Left renal cortex interstitium (tissue), 4 donors: ENCODE measurements around the gene SYT1. TPM values are rescaled to one million over a fixed set of nuclear protein-coding genes. Genes with fewer than 3 reads are reported as not detected.

Experiments used
- DNase-seq, 4 donors: peaks; one replicate each; pipeline ENCODE4 v3.0.0-alpha.2; 2013; ENCODE audit warnings: low read depth in 4 of 4, low spot score in 2 of 4, missing footprints in 1 of 4
- polyA plus RNA-seq, 4 donors: library from polyadenylated mRNA; unstranded; fragments of 120-200 nt; gene quantifications; one replicate each; pipeline ENCODE4 v1.2.1, GENCODE V29; 2013; ENCODE audit not compliant: insufficient read length in 4 of 4

Gene SYT1
- polyA plus RNA-seq, 4 donors = 17.5 to 27.4 (median 21.0) TPM

DNA sequence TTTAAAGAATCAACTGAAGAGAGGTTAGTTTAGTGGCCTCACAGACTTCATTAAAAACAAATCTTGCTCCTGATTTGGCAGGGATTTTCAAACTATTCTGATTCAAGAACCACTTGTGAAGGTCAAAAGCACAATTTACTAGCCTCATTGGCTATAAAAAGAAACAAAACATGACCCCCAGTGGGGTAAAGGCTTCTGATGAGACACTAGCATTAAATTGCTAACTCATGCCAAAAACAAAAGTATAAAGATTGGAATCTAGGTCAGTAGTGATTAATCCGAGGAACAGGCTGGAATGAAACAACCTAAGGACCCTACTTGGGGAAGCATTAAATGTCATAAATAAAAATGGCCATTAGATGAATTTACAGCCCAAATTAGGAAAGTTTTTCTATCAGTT lies 513.9 kb downstream of the SYT1 start:
- no peak for DNase-seq

DNA sequence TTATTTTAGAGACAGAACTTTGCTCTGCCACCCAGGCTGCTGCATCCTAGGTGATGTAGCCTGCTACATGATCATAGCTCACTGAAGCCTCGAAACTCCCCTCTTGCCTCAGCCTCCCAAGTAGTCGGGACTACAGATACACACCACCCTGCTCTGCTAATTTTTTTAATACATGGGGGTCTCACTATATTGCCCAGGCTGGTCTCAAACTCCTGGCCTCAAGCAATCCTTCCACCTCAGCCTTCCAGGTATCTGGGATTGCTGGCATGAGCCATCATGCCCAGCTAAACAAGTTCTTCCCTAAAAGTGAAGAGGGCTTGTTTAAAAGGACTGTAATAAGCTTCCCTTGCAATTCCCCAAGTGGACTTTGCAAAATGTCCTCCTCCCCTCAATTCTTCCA lies 515.8 kb downstream of the SYT1 start:
- no peak for DNase-seq

GRCh38 chr12:79381248-79382208 lies 517.0 kb downstream of the SYT1 start:
- DNase-seq = no peak

DNA sequence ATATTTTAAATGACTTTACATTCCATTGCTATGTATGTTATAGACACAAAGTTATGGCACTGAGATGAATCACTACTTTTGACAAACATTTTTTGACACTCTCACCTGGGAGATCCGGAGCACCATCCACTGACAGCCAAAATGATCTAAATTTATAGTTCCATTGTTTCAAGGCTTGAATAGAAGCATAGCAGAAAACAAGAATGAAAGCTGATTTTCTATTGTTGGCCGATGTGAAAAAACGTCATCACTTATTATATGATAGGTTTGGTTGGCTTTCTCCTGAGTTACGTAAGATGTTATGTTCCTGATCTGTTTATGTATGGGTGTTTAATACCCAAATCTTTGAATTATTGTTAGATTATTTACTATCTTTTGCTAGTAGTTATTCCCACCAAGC lies 520.0 kb downstream of the SYT1 start:
- DNase-seq = no peak

DNA sequence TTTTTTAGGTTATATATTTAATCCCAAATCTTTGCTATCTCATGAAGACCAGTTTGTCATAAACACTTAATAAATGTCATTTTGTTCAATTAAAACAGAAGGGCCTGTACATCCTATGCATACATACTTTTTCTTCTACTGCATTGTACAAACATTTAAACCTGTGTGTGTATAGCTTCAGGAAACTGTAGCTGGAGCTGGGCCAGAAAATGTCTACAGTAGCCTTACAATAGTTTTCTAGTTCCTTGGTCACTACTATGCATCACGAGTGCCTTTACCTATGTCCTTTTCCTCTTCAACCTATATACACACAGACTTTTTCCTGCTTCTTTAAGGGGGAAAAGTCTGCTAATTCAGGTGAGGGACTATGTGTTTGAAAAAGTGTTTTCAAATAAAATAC lies 523.4 kb downstream of the SYT1 start:
- DNase-seq = no peak

GRCh38 chr12:79393842-79394241 lies 529.3 kb downstream of the SYT1 start:
- DNase-seq = no peak

DNA sequence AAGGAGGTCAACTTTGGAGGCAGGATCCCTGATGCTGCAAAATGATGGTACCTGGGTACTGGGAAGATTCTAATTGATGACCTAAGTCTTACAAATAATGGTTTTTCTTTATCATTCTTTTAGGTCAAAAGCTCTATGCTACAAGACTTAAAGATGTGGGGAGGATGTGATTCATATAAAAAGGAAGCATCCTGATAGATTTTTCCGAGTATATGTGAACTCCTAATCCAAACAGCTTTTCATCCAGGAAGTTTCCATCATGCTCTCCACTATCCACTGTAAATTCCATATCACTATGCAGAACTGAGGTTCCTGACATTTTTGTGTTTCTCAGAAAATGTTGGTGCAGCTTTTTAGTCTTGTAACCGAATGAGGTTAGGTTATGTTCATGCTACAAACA lies 533.0 kb downstream of the SYT1 start:
- DNase-seq = no peak

- DNase-seq = no peak
Observed at GRCh38 chr12:79400481-79400880, 535.9 kb downstream of the SYT1 start.

GRCh38 chr12:79402606-79403005 lies 538.0 kb downstream of the SYT1 start:
- DNase-seq = no peak

DNA sequence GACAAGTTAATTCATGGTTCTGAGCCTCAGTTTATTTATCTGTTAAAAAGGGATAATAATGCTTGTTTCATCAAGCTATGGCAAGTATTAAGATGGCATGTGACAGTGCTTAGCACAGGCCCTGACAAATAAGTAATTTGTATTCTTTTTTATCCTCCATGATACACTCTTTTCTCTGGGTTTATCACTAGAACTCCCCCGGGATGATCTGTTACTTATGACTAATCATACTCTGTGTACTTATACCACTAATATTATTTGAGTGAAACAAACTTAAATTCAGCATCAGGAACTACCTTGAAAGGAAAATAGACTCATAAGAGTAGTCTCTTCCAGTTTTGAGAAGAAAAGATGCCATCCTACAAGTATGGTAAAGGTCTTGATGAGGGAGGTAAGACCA lies 542.4 kb downstream of the SYT1 start:
- DNase-seq = no peak

DNA sequence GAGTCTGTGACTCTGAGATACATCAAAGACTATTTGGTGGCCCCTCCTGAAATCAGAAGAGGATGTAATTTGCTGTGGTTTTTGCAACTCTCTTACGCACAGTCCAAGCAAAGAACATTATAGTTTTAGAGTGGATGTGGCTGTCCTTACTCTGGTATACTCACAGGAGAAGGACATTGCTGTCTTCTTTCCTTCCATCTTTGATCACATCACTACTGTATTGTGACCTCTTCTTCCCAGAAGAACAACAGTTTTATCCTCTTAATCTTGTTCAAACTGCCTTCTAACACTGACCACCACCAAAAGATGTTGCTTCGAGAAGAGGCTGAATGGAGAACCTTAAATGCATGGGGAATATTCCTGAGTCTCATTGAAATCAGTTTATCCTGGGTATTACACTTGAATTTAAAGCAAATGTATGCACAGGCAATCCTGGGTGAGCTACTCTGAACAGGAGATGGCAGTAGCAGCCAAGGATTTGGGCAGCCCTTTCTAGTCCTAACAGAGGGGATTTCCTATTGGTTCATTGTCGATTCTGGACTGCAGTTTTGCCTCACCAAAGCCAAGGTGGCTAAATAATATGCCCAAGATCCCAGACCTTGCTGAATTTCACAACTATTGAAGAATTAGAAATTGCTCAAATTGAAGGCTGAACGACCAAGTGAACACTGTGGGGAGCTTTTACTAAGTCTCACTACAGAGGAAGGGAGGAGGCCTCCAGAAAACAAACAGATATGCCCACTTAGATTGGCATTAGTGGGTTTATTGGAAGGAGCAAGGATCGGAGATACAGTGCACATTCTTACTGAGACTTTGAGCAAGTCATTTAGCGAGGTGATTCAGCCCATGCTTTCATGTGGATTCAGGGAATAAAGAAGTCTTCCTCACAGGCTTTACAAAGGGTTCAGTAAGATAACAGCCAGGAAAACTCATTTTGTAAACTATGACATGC lies 543.4 kb downstream of the SYT1 start:
- DNase-seq = peak in 2 of 4 donors; percentile 46 to 66

DNA sequence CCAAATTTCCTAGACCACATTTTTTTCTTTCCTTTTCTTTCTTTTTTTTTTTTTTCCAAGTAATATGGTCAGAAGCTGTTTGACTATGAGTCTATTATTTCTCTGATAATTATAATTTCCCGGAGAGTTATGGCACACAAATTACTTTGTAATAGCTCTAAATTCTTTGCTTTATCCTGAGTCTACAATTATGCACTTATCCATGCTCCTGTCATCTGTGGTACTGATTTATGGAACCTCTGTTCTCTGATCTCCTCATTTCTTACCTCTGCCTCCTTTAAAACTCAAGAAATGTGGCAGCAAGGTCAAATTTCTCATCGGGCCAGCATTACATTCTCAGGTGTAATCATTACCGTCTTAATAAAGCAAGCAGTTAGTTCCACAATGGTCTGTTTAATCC lies 544.1 kb downstream of the SYT1 start:
- no peak for DNase-seq

DNA sequence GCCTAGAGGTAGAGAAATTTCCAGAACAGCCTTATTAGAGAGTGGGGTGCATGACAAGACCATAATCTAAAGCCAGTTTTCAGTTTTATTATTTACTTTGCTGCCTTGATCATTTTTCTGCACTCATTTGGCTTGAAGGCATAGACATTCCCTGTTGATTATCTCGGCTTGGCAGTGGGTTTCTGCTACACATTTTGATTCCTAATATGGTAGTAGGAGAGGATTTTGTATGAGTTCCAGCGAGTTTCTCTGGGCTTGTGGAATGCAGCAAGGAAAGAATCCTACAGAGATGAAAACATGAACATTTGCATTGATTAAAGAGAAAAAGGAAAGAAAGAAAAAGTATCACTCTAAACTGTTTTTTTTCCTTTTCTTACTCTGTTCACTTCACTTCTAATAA lies 545.0 kb downstream of the SYT1 start:
- DNase-seq = no peak

GRCh38 chr12:79411791-79412190 lies 547.2 kb downstream of the SYT1 start:
- DNase-seq = no peak

DNA sequence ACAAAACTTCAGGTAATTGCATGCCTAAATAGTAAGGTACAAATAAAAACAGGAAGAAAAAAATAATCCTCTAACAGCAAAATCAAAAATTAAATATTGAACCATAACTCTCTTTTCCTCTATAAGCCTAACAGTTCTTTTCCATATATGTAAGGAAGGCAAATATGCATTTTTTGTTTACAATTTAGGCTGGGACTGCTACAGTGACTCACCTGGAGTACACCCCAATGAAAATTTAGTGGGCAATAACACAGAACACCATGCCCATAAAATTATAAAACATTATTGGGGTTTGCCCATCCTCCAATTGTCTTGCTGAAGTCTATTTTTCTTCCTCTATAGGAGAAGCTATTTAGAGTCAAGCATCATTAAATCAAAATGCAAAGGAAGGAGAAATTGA lies 549.2 kb downstream of the SYT1 start:
- no peak for DNase-seq

DNA sequence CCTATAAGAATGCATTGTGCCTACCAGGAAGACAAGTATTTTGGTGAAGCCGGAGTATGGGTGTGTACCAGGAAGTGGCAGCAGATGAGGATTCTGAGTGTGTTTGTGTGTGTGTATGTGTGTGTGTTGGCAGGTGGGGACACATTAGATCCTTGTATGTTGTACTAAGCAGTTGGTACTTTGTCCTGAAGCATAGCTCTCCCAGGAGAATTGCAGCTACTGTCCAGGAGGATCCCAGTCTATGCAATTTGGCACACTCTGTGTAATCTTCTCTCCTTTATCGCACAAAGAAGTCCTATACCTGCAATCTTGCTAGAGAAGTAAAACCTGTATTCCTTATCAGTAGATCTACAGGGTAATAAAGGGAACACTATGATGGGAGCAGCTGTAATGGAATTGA lies 549.7 kb downstream of the SYT1 start:
- DNase-seq = no peak

- DNase-seq = no peak
Observed at GRCh38 chr12:79415321-79415720, 550.7 kb downstream of the SYT1 start.

- no peak for DNase-seq
Observed at GRCh38 chr12:79415746-79416435, 551.3 kb downstream of the SYT1 start.

- no peak for DNase-seq
Observed at GRCh38 chr12:79420146-79420618, 555.6 kb downstream of the SYT1 start.

DNA sequence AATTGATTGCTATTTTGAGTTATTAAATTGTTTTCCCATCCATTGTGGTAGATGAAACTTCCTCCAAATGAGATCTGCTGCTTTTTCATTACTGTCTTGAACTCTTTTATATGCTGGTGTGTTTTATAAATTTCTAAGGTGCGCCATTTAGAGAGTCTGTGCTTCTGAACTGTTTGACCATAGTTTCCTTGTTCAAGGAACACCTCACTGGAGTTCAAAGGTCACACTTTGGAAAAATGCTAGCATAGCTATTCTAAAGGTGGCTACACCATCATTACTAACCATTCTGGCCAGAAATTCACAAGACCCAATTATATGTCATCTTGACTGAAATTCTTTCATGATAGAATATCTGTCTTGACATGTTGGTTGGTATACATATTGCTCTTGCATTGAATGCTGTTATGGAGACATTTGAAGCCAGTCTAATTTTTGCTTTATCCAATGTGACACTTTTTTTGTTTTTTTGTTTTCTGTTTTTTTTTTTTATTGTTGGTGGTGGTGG lies 556.7 kb downstream of the SYT1 start:
- DNase-seq = no peak
